ENCODE data around the gene BCOR. TPM values are rescaled to one million over a fixed set of nuclear protein-coding genes. Genes with fewer than 3 reads are reported as not detected.
A peak's percentile ranks its signal among the peaks of the same experiment; 100 is the strongest.

BCOR gene
- total and polyA plus RNA-seq, 9 of the 15 experiments (the other 6 are each of a cell fraction or from before 2014, with no cell fraction given): 27.5 to 113 (median 37.6) TPM

GRCh38 chrX:40111868-40112267, 14.1 kb upstream of the BCOR start:
- 6% methylated on average over 4 of the region's 4 CpGs for WGBS (ENCODE audit: insufficient coverage, low coverage, missing lambda C conversion rate)
- intact Hi-C loops (cut with micrococcal nuclease): no loop called here
- Histone ChIP-seq H4K20me1 (replicated peaks; ENCODE audit: control insufficient read depth, insufficient read depth, low read length) (no peaks in the 10 kb centered on the region), H3K79me2 (ENCODE audit: control insufficient read depth, insufficient read depth, low read length) (peaks cover 49% of the 10 kb centered on the region), H3K9me1 (ENCODE audit: control insufficient read depth, insufficient read depth, low read length) (no peaks in the 10 kb centered on the region), H3K27ac (ENCODE audit: extremely low read depth, low read depth, low read length) (peak overlapping the region; percentile 44; the same call in 2 of the 3 replicates), H3K4me3 (no peak overlapping the region), H2AFZ (ENCODE audit: low read depth, low read length) (no peak overlapping the region), H3K27me3 (ENCODE audit: control insufficient read depth in 2 of 2, insufficient read depth in 2 of 2, low read length in 2 of 2) (no peaks in the 10 kb centered on the region), H3K4me1 (replicated peaks in 1 of 2; ENCODE audit: control insufficient read depth in 2 of 2, insufficient read depth in 2 of 2, low read length in 2 of 2) (peaks cover 50 to 55% of the 10 kb centered on the region in 2 experiments), H3K9ac (ENCODE audit: insufficient read depth in 1 of 2, low read depth in 2 of 2, low read length in 2 of 2) (peak overlapping the region in 1 of 2 experiments; percentile 9; a peak in 2 of 4 replicates), H3K9me3 (replicated peaks; ENCODE audit: control insufficient read depth, insufficient read depth, low read depth, low read length) (no peaks in the 10 kb centered on the region), H3K4me2 (ENCODE audit: insufficient read depth, low read length) (no peak overlapping the region), H3K36me3 (ENCODE audit: control insufficient read depth, insufficient read depth, low read length) (no peaks in the 10 kb centered on the region; the same call in 2 of the 3 replicates)
- no peak for FAIRE-seq
- in situ Hi-C loops (cut with MboI): no loop called here
- no TSS peak for BruUV-seq (replicated peaks)
- peak; percentile 47; the same call in 1 of the 2 replicates for TF ChIP-seq VEZF1 (CRISPR knock-in tag; IDR thresholded peaks at IDR 0.05)
- no peak for TF ChIP-seq TARDBP (IDR thresholded peaks at IDR 0.05)
- TF ChIP-seq ZNF740 (CRISPR knock-in tag; IDR thresholded peaks at IDR 0.05): 0 out of 2 replicates have a peak, but pooled peaks have one; percentile 73
- TF ChIP-seq ZNF740 (tag; IDR thresholded peaks at IDR 0.05): peak in 1 of 2 experiments; percentile 59; a peak in 1 of 4 replicates
- POLR2A ChIA-PET: interaction anchor here (1.0 to 1.9 kb wide), 2 partner anchors 9 to 13 kb away, joined by 3 to 8 read pairs; partner anchors contain the start of gene BCOR
- DNase-seq (ENCODE audit: extremely low read depth in 1 of 4, low spot score in 3 of 4): peak in 1 of 4 experiments; percentile 62
- CTCF ChIA-PET (ENCODE audit: low intra/inter-chr PET ratio): no interaction called here
- ATAC-seq: no peak
